Astrocyte (in vitro differentiated cells and primary cell): ENCODE results near the gene COG7. TPM values are rescaled to one million over a fixed set of nuclear protein-coding genes. Genes with fewer than 3 reads are reported as not detected.

Source experiments
- DNase-seq: peaks from one replicate; pipeline ENCODE4 v3.0.0-alpha.2; 2010; ENCODE audit warnings: low read depth
- FAIRE-seq: peaks from 2 replicates; lab custom pipeline; 2011; peaks lifted over from hg19 to GRCh38; lab: Jason Lieb, UNC
- H2AFZ ChIP-seq: 2 replicates; pipeline ENCODE4 v1.6.0; 2012; ENCODE audit warnings: low read depth, low read length, inconsistent platforms
- H3K27ac ChIP-seq: 2 replicates; pipeline ENCODE4 v1.5.1; 2011; ENCODE audit warnings: low read depth, low read length, inconsistent platforms
- H3K27me3 ChIP-seq: 2 replicates; pipeline ENCODE4 v1.6.0; 2011; ENCODE audit warnings: low read length, inconsistent platforms; ENCODE audit not compliant: insufficient read depth
- H3K36me3 ChIP-seq: 2 replicates; pipeline ENCODE4 v1.5.1; 2011; ENCODE audit warnings: low read length, inconsistent platforms; ENCODE audit not compliant: insufficient read depth
- H3K4me1 ChIP-seq: 2 replicates; pipeline ENCODE4 v1.5.1; 2011; ENCODE audit warnings: low read length, inconsistent platforms; ENCODE audit not compliant: insufficient read depth
- H3K4me2 ChIP-seq: 2 replicates; pipeline ENCODE4 v1.6.0; 2012; ENCODE audit warnings: low read length, inconsistent platforms
- H3K4me3 ChIP-seq: 2 replicates; pipeline ENCODE4 v1.5.1; 2011; ENCODE audit warnings: low read depth, mild to moderate bottlenecking, low read length, inconsistent platforms; ENCODE audit not compliant: insufficient read depth
- H3K79me2 ChIP-seq: 2 replicates; pipeline ENCODE4 v1.6.0; 2012; ENCODE audit warnings: mild to moderate bottlenecking, low read length, inconsistent platforms; ENCODE audit not compliant: insufficient read depth
- H3K9ac ChIP-seq: 2 replicates; pipeline ENCODE4 v1.6.0; 2012; ENCODE audit warnings: mild to moderate bottlenecking, low read length, inconsistent platforms
- H3K9me3 ChIP-seq: 2 replicates; pipeline ENCODE4 v1.5.1; 2012; ENCODE audit warnings: low read depth, mild to moderate bottlenecking, low read length, inconsistent platforms; ENCODE audit not compliant: insufficient read depth
- H4K20me1 ChIP-seq: 2 replicates; pipeline ENCODE4 v1.6.0; 2012; ENCODE audit warnings: low read length, inconsistent platforms; ENCODE audit not compliant: insufficient read depth
- H3K27ac Mint-ChIP-seq: one replicate; pipeline ENCODE4 v1.8.0; 2021; ENCODE audit warnings: mild to moderate bottlenecking, mixed read lengths; ENCODE audit not compliant: unreplicated experiment
- H3K27me3 Mint-ChIP-seq: one replicate; pipeline ENCODE4 v1.8.0; 2021; ENCODE audit warnings: low read depth, mixed read lengths; ENCODE audit not compliant: unreplicated experiment
- H3K36me3 Mint-ChIP-seq: one replicate; pipeline ENCODE4 v1.8.0; 2021; ENCODE audit warnings: low read depth, mixed read lengths; ENCODE audit not compliant: unreplicated experiment
- H3K4me1 Mint-ChIP-seq: one replicate; pipeline ENCODE4 v1.8.0; 2021; ENCODE audit warnings: low read depth, mixed read lengths; ENCODE audit not compliant: unreplicated experiment
- H3K4me3 Mint-ChIP-seq: one replicate; pipeline ENCODE4 v1.8.0; 2021; ENCODE audit warnings: mild to moderate bottlenecking, moderate library complexity, mixed read lengths; ENCODE audit not compliant: unreplicated experiment
- H3K9me3 Mint-ChIP-seq: one replicate; pipeline ENCODE4 v1.8.0; 2021; ENCODE audit warnings: mild to moderate bottlenecking, mixed read lengths; ENCODE audit not compliant: unreplicated experiment
- CTCF ChIP-seq: IDR thresholded peaks from 2 replicates; pipeline ENCODE4 v1.5.1; 2011; ENCODE audit warnings: low read depth, mild to moderate bottlenecking, inconsistent platforms, low read length, moderate library complexity; ENCODE audit not compliant: insufficient read depth
- EZH2 ChIP-seq: IDR thresholded peaks from 2 replicates; pipeline ENCODE4 v1.6.1; 2012; ENCODE audit warnings: mild to moderate bottlenecking, low read length, inconsistent platforms; ENCODE audit not compliant: insufficient read depth
- total RNA-seq: library from RNA; stranded (reverse); gene quantifications from 2 replicates; pipeline ENCODE4 v1.2.1, GENCODE V29; 2021

Gene COG7
- total RNA-seq, 1 donor from 2014 or later, result 19.8 TPM

DNA sequence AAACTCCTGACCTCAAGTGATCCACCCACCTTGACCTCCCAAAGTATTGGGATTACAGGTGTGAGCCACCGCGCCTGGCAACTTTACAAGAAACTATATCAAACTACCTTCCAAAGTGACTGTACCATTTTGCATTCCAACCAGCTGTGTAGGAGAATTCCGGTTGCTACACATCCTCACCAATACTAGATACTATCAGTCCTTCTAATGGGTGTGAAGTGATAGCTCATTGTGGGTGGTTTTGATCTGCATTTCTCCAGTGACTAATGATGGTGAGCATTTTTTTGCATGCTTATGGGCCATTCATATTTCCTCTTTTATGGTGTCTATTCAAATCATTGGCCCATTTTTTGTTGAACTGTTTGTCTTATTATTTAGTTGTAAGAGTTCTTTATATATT lies 113.2 kb downstream of the COG7 start:
- Histone ChIP-seq H3K9me3 (no peaks in the 10 kb centered on the region), H3K9ac (no peak overlapping the region), H2AFZ (no peak overlapping the region), H3K4me2 (no peak overlapping the region), H3K4me1 (no peaks in the 10 kb centered on the region), H3K79me2 (no peaks in the 10 kb centered on the region), H3K36me3 (no peaks in the 10 kb centered on the region), H3K4me3 (no peak overlapping the region), H3K27ac (no peak overlapping the region), H3K27me3 (no peaks in the 10 kb centered on the region), H4K20me1 (no peaks in the 10 kb centered on the region)
- Mint-ChIP-seq H3K4me3 (no peak overlapping the region), H3K9me3 (peaks cover 1% of the 10 kb centered on the region), H3K4me1 (no peaks in the 10 kb centered on the region), H3K27me3 (peaks cover 3% of the 10 kb centered on the region), H3K27ac (no peak overlapping the region), H3K36me3 (no peaks in the 10 kb centered on the region)
- FAIRE-seq (no peak), DNase-seq (no peak)
- no peak for TF ChIP-seq CTCF
- TF ChIP-seq EZH2, result no peak

Other genes with a start within 250 kb of the COG7 start
- not detected in 2 replicates for gene SCNN1B, start 150.9 kb downstream of the COG7 start, total RNA-seq
- gene GGA2, start 57.3 kb upstream of the COG7 start, total RNA-seq, result 74.2 and 84.0 TPM in 2 replicates
- gene EARS2, start 104.2 kb upstream of the COG7 start, total RNA-seq, result 19.4 and 24.4 TPM in 2 replicates
- 144 and 146 TPM in 2 replicates for gene UBFD1, start 104.5 kb upstream of the COG7 start, total RNA-seq
- gene NDUFAB1, start 143.1 kb upstream of the COG7 start, total RNA-seq, result 92.5 and 93.1 TPM in 2 replicates
- gene PALB2, start 188.1 kb upstream of the COG7 start, total RNA-seq, result 12.2 and 12.8 TPM in 2 replicates
- 110 and 117 TPM in 2 replicates for gene DCTN5, start 188.3 kb upstream of the COG7 start, total RNA-seq
- gene PLK1, start 225.7 kb upstream of the COG7 start, total RNA-seq, result 6.8 and 10.5 TPM in 2 replicates